Panc1 (cell line): ENCODE measurements around the gene FYCO1.

Source experiments
- CTCF ChIP-seq: fragments of 450-650 bp; IDR thresholded peaks from 2 replicates; pipeline ENCODE4 v1.5.1; 2017; ENCODE audit warnings: mild to moderate bottlenecking
- POLR2AphosphoS5 ChIP-seq: IDR thresholded peaks from 2 replicates; pipeline ENCODE4 v1.6.1; 2012; ENCODE audit warnings: mild to moderate bottlenecking, low read depth, low read length, moderate library complexity
- SIN3A ChIP-seq: IDR thresholded peaks from 2 replicates; pipeline ENCODE4 v1.6.1; 2012; ENCODE audit warnings: low read depth, mild to moderate bottlenecking, low read length, moderate library complexity, borderline replicate concordance; ENCODE audit not compliant: insufficient read depth

GRCh38 chr3:45940004-45940780 is 55.4 kb downstream of the FYCO1 start:
- TF ChIP-seq CTCF, result no peak
- no peak for TF ChIP-seq POLR2AphosphoS5
- TF ChIP-seq SIN3A, result no peak
